Karpas-422 (cell line): Measurements from ENCODE around the gene GPHA2. TPM values are rescaled to one million over a fixed set of nuclear protein-coding genes. Genes with fewer than 3 reads are reported as not detected.

Experiments
- DNase-seq: peaks from one replicate; pipeline ENCODE4 v3.0.0-alpha.2; 2015
- H2AFZ ChIP-seq: fragments of 200-600 bp; sonication (generic); 2 replicates; pipeline ENCODE4 v1.6.1; 2014; ENCODE audit warnings: antibody characterized with exemption, low read length, mixed read lengths
- H3K27ac ChIP-seq: fragments of 200-600 bp; sonication (generic); 2 replicates; pipeline ENCODE4 v1.5.1; 2014; ENCODE audit warnings: mild to moderate bottlenecking, low read length, moderate library complexity
- H3K27me3 ChIP-seq: fragments of 200-600 bp; sonication (generic); 2 replicates; pipeline ENCODE4 v1.6.1; 2014; ENCODE audit warnings: low read length, mixed read lengths
- H3K36me3 ChIP-seq: fragments of 200-600 bp; sonication (generic); 2 replicates; pipeline ENCODE4 v1.6.1; 2014; ENCODE audit warnings: low read length, mixed read lengths; ENCODE audit not compliant: insufficient read depth
- H3K4me1 ChIP-seq: fragments of 200-600 bp; sonication (generic); 2 replicates; pipeline ENCODE4 v1.6.1; 2014; ENCODE audit warnings: mild to moderate bottlenecking, low read length, mixed read lengths
- H3K4me2 ChIP-seq: fragments of 200-600 bp; sonication (generic); 2 replicates; pipeline ENCODE4 v1.6.1; 2014; ENCODE audit warnings: low read length, low read depth, mild to moderate bottlenecking; ENCODE audit not compliant: poor library complexity, severe bottlenecking
- H3K4me3 ChIP-seq: fragments of 200-600 bp; sonication (generic); 2 replicates; pipeline ENCODE4 v1.5.1; 2014; ENCODE audit warnings: mild to moderate bottlenecking, antibody characterized with exemption, low read length, mixed read lengths
- H3K79me2 ChIP-seq: fragments of 200-600 bp; sonication (generic); 2 replicates; pipeline ENCODE4 v1.6.1; 2014; ENCODE audit warnings: mild to moderate bottlenecking, low read length, mixed read lengths
- H3K9ac ChIP-seq: fragments of 200-600 bp; sonication (generic); 2 replicates; pipeline ENCODE4 v1.6.0; 2014; ENCODE audit warnings: low read length
- H3K9me2 ChIP-seq: fragments of 200-600 bp; sonication (generic), shearing (Covaris generic); replicated peaks from 2 replicates; pipeline ENCODE4 v1.6.0; 2014; ENCODE audit warnings: mild to moderate bottlenecking, low read length, moderate library complexity; ENCODE audit not compliant: insufficient read depth
- H3K9me3 ChIP-seq: fragments of 300-700, 200-600 bp; sonication (generic); 2 replicates; pipeline ENCODE4 v1.6.1; 2014; ENCODE audit warnings: low read length, mixed read lengths
- H4K20me1 ChIP-seq: fragments of 200-600 bp; sonication (generic); 2 replicates; pipeline ENCODE4 v1.6.1; 2014; ENCODE audit warnings: mild to moderate bottlenecking, antibody characterized with exemption, low read length, low read depth; ENCODE audit not compliant: insufficient read depth
- total RNA-seq: library from RNA; depleted of rRNA; stranded (reverse); fragments of >200 nt; shearing (Covaris generic); gene quantifications from 2 replicates; pipeline ENCODE4 v1.2.3, GENCODE V29; 2014; ENCODE audit warnings: low replicate concordance

The GPHA2 gene
- total RNA-seq, 1 experiment from 2014 or later = not detected

DNA sequence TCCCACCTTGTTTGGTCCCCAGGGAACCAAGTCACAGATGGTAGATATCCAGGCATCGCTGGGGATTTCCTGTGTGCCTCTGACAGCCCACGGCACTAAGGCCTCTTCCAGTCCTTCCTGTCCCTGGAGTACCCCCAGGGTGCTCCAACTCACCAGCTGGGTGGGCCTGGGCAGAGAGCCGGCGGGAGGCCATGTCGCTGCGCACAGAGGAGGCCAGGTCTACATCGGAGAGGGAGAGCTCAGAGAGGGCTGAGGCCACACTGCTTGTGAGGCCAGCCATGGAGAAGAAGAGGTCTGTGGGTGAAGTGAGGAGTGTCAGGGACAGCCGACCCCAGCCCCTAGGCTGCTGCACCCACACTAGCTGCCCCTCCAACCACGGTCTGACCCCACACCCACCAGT is 24.0 kb downstream of the GPHA2 start:
- H3K79me2 ChIP-seq = peaks cover 19% of the 10 kb centered on the region
- no peaks in the 10 kb centered on the region for H4K20me1 ChIP-seq
- no peak overlapping the region for H2AFZ ChIP-seq
- H3K9me2 ChIP-seq = no peaks in the 10 kb centered on the region
- H3K9me3 ChIP-seq = no peaks in the 10 kb centered on the region
- H3K27ac ChIP-seq = no peak overlapping the region
- H3K36me3 ChIP-seq = peaks cover 4% of the 10 kb centered on the region; the same call in 1 of the 2 replicates
- no peak overlapping the region for H3K4me2 ChIP-seq
- peaks cover 13% of the 10 kb centered on the region for H3K4me1 ChIP-seq
- DNase-seq = no peak
- H3K27me3 ChIP-seq = no peaks in the 10 kb centered on the region
- H3K9ac ChIP-seq = no peak overlapping the region
- H3K4me3 ChIP-seq = no peak overlapping the region

GRCh38 chr11:64911142-64911541 is 24.6 kb downstream of the GPHA2 start:
- Histone ChIP-seq H3K36me3 (peaks cover 4% of the 10 kb centered on the region; the same call in 1 of the 2 replicates), H3K79me2 (peaks cover 13% of the 10 kb centered on the region)

DNA sequence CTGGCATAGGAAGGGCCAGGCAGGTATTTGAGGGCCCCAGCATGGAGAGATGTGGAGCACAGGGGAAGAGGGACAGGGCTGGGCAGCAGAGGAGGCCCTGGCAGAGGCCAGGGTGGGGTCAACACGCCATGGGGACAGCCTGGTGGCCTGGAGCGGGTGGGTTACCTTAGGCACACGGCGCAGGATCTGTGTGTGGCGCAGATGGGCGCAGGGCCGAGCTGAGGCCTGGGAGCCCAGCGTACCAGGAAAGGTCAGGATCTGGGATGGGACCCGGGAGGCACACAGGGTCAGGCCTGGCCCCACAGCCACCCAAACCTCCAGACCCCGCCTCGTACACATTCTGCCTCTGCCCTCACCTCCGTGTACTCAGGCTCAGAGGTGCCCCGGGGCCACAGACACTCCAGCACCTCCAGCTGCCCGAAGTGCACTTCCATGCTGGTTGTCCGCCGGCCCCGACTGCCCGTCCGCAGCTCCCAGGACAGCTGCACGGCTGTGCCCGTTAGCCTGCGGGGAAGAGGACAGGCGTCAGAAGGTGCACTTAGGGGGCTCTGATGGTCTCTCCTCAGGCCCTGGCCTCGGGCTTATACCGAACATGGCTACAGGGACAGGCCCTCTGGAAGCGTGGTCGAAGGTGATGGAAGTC is 25.1 kb downstream of the GPHA2 start:
- peaks cover 8% of the 10 kb centered on the region for H3K79me2 ChIP-seq
- H2AFZ ChIP-seq = no peak overlapping the region
- H3K36me3 ChIP-seq = peaks cover 4% of the 10 kb centered on the region; the same call in 1 of the 2 replicates
- no peaks in the 10 kb centered on the region for H3K9me2 ChIP-seq
- H4K20me1 ChIP-seq = no peaks in the 10 kb centered on the region
- no peak overlapping the region for H3K9ac ChIP-seq
- peaks cover 6% of the 10 kb centered on the region for H3K4me1 ChIP-seq
- no peak for DNase-seq
- H3K27ac ChIP-seq = no peak overlapping the region
- H3K4me2 ChIP-seq = no peak overlapping the region
- no peaks in the 10 kb centered on the region for H3K9me3 ChIP-seq
- H3K27me3 ChIP-seq = no peaks in the 10 kb centered on the region
- no peak overlapping the region for H3K4me3 ChIP-seq

More at GRCh38 chr11:64911142-64911541, 24.6 kb downstream of the GPHA2 start:
- Histone ChIP-seq H3K27me3 (no peaks in the 10 kb centered on the region), H4K20me1 (no peaks in the 10 kb centered on the region), H3K4me1 (peaks cover 12% of the 10 kb centered on the region), H2AFZ (no peak overlapping the region), H3K9me2 (no peaks in the 10 kb centered on the region), H3K4me3 (no peak overlapping the region), H3K9me3 (no peaks in the 10 kb centered on the region), H3K27ac (no peak overlapping the region), H3K4me2 (no peak overlapping the region), H3K9ac (no peak overlapping the region)
- DNase-seq = no peak

GRCh38 chr11:64909653-64910343 is 25.9 kb downstream of the GPHA2 start:
- Histone ChIP-seq H3K9me3 (no peaks in the 10 kb centered on the region), H3K27ac (no peak overlapping the region), H2AFZ (no peak overlapping the region), H3K36me3 (peaks cover 4% of the 10 kb centered on the region; the same call in 1 of the 2 replicates), H3K9ac (no peak overlapping the region), H4K20me1 (no peaks in the 10 kb centered on the region), H3K27me3 (no peaks in the 10 kb centered on the region), H3K4me1 (no peaks in the 10 kb centered on the region), H3K79me2 (no peaks in the 10 kb centered on the region), H3K9me2 (no peaks in the 10 kb centered on the region), H3K4me3 (no peak overlapping the region), H3K4me2 (no peak overlapping the region)
- DNase-seq = no peak

GRCh38 chr11:64908766-64909165 is 26.9 kb downstream of the GPHA2 start:
- peaks cover 4% of the 10 kb centered on the region; the same call in 1 of the 2 replicates for H3K36me3 ChIP-seq
- H3K27me3 ChIP-seq = no peaks in the 10 kb centered on the region
- no peak overlapping the region for H3K4me3 ChIP-seq
- no peak for DNase-seq
- H4K20me1 ChIP-seq = no peaks in the 10 kb centered on the region
- no peak overlapping the region for H3K4me2 ChIP-seq
- H2AFZ ChIP-seq = no peak overlapping the region
- H3K9ac ChIP-seq = no peak overlapping the region
- no peaks in the 10 kb centered on the region for H3K79me2 ChIP-seq
- no peaks in the 10 kb centered on the region for H3K4me1 ChIP-seq
- no peaks in the 10 kb centered on the region for H3K9me2 ChIP-seq
- H3K9me3 ChIP-seq = no peaks in the 10 kb centered on the region
- no peak overlapping the region for H3K27ac ChIP-seq

DNA sequence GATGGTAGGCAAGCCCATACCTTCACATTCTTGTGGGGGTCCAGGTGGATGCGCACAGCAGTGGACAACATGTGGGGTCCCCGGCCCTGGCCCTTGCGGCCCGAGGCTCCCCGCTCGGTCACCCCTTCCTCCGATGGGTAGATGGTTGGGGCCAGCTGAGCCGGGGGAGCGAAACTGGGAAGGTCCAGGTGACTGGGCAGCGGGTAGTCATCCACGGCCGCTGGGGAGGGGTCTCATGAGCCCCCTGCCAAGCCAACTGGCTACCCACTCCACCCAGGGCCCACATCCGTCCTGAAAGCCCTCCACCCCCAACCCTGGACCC is 29.4 kb downstream of the GPHA2 start:
- Histone ChIP-seq H2AFZ (no peak overlapping the region), H3K9ac (no peak overlapping the region), H3K9me2 (no peaks in the 10 kb centered on the region), H4K20me1 (no peaks in the 10 kb centered on the region), H3K27ac (no peak overlapping the region), H3K79me2 (no peaks in the 10 kb centered on the region), H3K4me3 (no peak overlapping the region), H3K9me3 (no peaks in the 10 kb centered on the region), H3K36me3 (no peaks in the 10 kb centered on the region), H3K4me2 (no peak overlapping the region), H3K27me3 (no peaks in the 10 kb centered on the region), H3K4me1 (no peaks in the 10 kb centered on the region)
- DNase-seq = no peak

DNA sequence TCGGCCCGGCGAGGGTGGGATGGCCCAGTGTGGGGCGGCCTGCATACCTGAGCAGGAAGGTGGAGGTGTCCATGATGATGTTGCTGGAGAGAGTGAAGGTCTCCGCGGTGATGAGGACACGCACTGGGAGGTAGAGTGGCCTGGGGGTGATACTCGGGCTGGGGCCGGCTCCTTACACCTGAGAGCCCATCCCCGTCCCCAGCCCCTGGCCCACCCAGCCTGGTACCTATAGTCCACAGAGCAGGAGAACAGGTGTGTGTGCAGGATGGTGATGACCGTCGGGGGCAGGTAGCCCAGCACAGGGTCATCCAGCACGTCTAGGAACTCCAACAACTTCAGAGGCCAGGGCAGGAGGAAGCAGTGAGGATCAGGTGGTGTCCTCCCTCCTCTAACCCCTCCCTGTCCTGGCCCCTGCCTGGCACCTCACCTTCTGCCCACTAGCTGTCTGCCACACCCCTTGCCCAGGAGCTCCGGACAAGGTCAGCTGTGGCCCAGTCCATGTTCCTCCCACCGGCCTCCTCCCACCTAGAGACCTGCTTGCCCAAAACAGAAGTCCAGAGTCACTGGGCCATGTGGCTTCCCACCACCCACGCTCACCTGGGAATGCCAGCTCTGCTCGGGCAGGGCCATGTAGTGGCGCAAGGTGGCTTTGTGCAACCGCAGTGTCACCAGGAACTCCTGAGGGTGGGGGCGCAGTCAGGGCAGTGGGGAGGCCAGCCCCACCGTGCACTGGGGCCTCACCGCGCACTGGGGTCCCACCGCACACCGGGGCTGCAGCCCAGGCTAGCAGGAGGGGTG is 30.0 kb downstream of the GPHA2 start:
- H3K79me2 ChIP-seq = no peaks in the 10 kb centered on the region
- no peak overlapping the region for H3K27ac ChIP-seq
- H3K9ac ChIP-seq = no peak overlapping the region
- no peaks in the 10 kb centered on the region for H3K4me1 ChIP-seq
- no peaks in the 10 kb centered on the region for H3K9me3 ChIP-seq
- no peaks in the 10 kb centered on the region for H4K20me1 ChIP-seq
- H3K4me2 ChIP-seq = no peak overlapping the region
- no peak overlapping the region for H3K4me3 ChIP-seq
- H3K27me3 ChIP-seq = no peaks in the 10 kb centered on the region
- no peak overlapping the region for H2AFZ ChIP-seq
- H3K9me2 ChIP-seq = no peaks in the 10 kb centered on the region
- no peaks in the 10 kb centered on the region for H3K36me3 ChIP-seq
- DNase-seq = no peak

DNA sequence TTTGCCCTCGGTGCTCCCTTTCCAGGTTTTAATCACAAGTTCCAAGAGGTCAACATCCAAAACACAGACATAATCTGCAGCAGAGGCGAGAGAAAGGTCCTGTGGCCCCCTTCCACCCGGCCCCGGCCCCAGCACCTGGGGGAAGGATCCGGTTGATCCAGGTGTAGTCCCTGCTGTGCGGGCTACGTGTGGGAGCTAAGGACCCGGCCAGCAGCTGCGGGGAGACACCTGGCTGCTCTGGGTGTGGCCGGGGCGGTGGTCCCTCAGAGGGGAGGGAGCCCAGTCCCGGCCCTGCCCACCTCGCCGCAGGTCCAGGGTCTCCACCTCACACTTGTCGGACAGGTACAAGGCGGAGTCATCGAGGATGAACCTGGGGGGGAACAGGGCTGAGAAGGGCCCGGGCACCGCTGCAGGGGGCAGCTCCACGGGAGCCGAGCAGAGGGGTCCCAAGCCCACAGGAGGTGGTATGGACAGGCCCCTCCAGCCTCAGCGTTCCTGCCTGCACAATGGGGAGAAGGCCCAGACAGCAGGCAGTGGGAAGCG is 32.3 kb downstream of the GPHA2 start:
- Histone ChIP-seq H3K27me3 (no peaks in the 10 kb centered on the region), H3K9me2 (no peaks in the 10 kb centered on the region), H3K79me2 (no peaks in the 10 kb centered on the region), H3K9ac (no peak overlapping the region), H3K4me1 (no peaks in the 10 kb centered on the region), H3K4me3 (no peak overlapping the region), H2AFZ (no peak overlapping the region), H3K27ac (no peak overlapping the region), H3K9me3 (no peaks in the 10 kb centered on the region), H3K4me2 (no peak overlapping the region), H4K20me1 (no peaks in the 10 kb centered on the region), H3K36me3 (no peaks in the 10 kb centered on the region)
- no peak for DNase-seq
